ENCODE results near the gene TMEM120A. TPM values are rescaled to one million over a fixed set of nuclear protein-coding genes. Genes with fewer than 3 reads are reported as not detected.
"Not testable (repeated sequence)": the region's sequence is repeated elsewhere in the genome, so short reads cannot be mapped to it uniquely, and the experiment has no call there.

Gene TMEM120A
- total RNA-seq, 2 experiments from 2014 or later = 25.5 to 27.7 TPM

DNA sequence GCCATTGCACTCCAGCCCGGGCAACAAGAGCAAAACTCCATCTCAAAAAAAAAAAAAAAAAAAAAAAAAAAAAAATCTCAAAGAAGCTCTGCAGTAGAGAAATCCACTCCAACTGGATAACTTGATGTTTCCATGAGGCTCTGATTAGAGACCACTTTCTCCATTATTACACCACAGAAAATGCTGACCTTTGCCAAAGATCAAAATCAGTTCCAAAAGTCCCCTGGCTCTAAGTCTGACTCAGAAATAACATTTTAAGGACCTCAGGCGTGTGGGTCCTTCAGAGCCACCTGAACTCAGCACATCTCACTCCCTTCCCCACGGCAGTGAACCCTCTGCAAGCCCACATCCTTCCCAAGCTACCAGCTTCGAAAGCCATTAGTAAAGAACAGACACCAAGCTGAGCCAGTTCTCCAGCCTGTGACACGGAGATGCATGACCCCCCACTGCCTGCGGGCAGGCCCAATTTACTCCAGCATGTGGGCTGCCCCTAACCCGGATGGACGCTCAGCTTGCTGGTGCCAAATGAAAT is 13.8 kb upstream of the TMEM120A start:
- Mint-ChIP-seq H3K4me3 (peak overlapping the region; percentile 80), H3K27me3 (peaks cover 2% of the 10 kb centered on the region), H3K27ac (peak overlapping the region; percentile 35), H3K36me3 (peaks cover 23% of the 10 kb centered on the region), H3K4me1 (peaks cover 21% of the 10 kb centered on the region), H3K9me3 (no peaks in the 10 kb centered on the region)
- ATAC-seq (ENCODE audit: low read depth) (peak; percentile 73), DNase-seq (no peak)
- POLR2A ChIA-PET = interaction anchor here (0.6 to 1.7 kb wide), 5 partner anchors 39 to 1340 kb away, joined by 3 to 7 read pairs (median 4); partner anchors contain the start of genes MDH2 and STYXL1

DNA sequence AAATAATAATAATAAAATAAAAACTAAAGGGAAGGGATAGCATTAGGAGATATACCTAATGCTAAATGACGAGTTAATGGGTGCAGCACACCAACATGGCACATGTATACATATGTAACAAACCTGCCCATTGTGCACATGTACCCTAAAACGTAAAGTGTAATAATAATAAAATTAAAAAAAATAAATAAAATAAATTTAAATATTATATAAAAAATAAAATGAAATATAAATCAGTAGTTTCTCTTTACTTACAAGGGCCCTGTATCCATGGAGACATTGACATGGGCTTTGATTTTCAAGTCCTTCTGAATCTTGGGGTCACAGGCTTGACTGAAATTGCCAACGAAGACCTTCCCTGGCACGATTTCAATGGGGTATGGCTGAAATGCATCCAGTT is 10.6 kb upstream of the TMEM120A start:
- H3K27me3 Mint-ChIP-seq; DNase-seq; ATAC-seq (ENCODE audit: low read depth); H3K4me3 Mint-ChIP-seq; POLR2A ChIA-PET; H3K27ac Mint-ChIP-seq; H3K9me3 Mint-ChIP-seq: not testable (repeated sequence)
- Mint-ChIP-seq H3K36me3 (peaks cover 23% of the 10 kb centered on the region), H3K4me1 (peaks cover 19% of the 10 kb centered on the region)

DNA sequence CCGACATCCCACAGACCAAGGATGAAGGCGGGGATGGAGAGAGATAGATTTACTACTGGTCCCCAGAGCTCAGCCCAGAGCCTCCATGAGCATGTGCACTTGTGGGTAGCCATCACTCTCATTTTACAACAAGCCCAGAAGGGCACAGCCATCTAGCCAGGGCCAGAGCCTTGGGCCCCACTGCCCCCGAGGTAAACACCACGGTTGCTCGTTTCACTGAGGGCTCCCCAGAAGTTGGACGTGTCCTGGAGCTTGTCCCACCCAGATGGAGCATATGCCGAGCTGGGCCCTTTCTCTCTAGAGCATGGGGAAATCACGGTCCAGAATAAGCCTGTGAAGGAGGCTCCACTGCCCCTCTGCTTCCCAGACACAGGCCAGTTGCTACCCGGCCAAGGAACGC is 9.0 kb upstream of the TMEM120A start:
- POLR2A ChIA-PET = no interaction called here

DNA sequence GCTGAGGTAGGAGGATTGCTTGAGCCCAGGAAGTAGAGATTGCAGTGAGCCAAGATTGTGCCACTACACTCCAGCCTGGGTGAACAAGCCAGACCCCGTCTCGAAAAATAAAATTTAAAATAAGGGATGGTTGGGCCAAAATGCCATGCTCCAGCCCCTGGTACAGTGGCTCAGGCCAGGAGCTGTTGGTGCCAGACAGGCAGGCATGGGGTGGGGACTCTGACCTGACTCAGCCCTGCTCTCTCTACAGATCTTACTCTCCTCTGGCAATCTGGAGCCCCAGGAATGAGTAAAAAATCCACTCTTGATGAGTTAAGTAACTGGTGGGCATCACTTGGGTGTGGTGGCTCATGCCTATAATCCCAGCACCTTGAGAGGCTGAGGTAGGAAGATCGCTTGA is 8.4 kb upstream of the TMEM120A start:
- H3K4me1 Mint-ChIP-seq = peaks cover 1% of the 10 kb centered on the region

More for the DNA sequence above, 9.0 kb upstream of the TMEM120A start:
- Mint-ChIP-seq H3K27me3 (no peaks in the 10 kb centered on the region), H3K4me3 (no peak overlapping the region), H3K36me3 (peaks cover 28% of the 10 kb centered on the region), H3K4me1 (peaks cover 4% of the 10 kb centered on the region), H3K27ac (no peak overlapping the region), H3K9me3 (no peaks in the 10 kb centered on the region)
- ATAC-seq (ENCODE audit: low read depth) = no peak
- DNase-seq = no peak

DNA sequence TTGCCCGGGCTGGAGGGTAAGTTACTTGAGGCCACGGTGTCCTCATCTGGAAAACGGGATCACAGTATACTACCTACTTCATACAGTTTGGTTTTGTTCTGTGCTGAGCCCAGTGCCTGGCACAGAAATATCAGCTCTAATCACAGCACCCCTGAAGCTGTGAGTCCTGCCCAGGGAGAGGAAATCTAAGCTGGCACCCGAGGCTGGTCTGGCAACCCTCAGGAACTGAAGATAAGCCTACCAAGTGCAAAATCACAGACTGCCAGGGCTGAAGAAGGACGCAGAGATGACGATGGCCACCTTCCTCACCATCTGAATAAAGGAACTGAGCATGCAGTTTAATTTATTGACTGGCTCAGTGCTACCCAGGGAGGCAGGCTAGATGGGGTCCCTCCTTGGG is 7.7 kb upstream of the TMEM120A start:
- H3K9me3 Mint-ChIP-seq = no peaks in the 10 kb centered on the region
- no peak for ATAC-seq (ENCODE audit: low read depth)

More for the DNA sequence above, 8.4 kb upstream of the TMEM120A start:
- DNase-seq (no peak), ATAC-seq (ENCODE audit: low read depth) (no peak)
- POLR2A ChIA-PET = no interaction called here
- Mint-ChIP-seq H3K27me3 (no peaks in the 10 kb centered on the region), H3K27ac (no peak overlapping the region), H3K9me3 (no peaks in the 10 kb centered on the region), H3K36me3 (peaks cover 26% of the 10 kb centered on the region), H3K4me3 (no peak overlapping the region)

DNA sequence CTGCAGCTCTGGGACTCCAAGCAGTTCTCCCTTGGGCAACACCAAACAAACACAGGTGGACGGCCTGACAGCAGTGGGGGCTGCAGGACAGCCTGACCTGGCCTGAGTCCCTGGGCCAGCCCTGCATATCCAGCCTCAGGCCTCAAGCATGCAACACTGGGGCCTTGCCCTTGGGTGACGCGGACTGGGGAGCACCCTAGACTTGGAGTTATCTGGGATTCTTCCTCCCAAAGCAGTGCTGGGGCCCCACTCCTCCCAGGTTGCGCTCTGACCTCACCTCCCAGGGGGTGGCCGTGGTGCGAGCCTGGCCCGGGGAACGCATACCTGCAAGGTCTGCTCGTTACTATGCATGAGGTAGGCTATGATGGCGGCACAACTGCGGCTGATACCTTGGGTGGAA is 6.2 kb upstream of the TMEM120A start:
- ATAC-seq (ENCODE audit: low read depth) (no peak), DNase-seq (no peak)
- H3K4me3 Mint-ChIP-seq = no peak overlapping the region
- POLR2A ChIA-PET = no interaction called here
- H3K36me3 Mint-ChIP-seq = peaks cover 41% of the 10 kb centered on the region
- H3K27me3 Mint-ChIP-seq = no peaks in the 10 kb centered on the region
- H3K27ac Mint-ChIP-seq = no peak overlapping the region
- H3K4me1 Mint-ChIP-seq = peaks cover 13% of the 10 kb centered on the region
- no peaks in the 10 kb centered on the region for H3K9me3 Mint-ChIP-seq

More for the DNA sequence above, 7.7 kb upstream of the TMEM120A start:
- H3K27ac Mint-ChIP-seq = no peak overlapping the region
- no peaks in the 10 kb centered on the region for H3K27me3 Mint-ChIP-seq
- H3K4me1 Mint-ChIP-seq = peaks cover 7% of the 10 kb centered on the region
- peaks cover 31% of the 10 kb centered on the region for H3K36me3 Mint-ChIP-seq
- H3K4me3 Mint-ChIP-seq = no peak overlapping the region
- POLR2A ChIA-PET = no interaction called here
- DNase-seq = no peak

DNA sequence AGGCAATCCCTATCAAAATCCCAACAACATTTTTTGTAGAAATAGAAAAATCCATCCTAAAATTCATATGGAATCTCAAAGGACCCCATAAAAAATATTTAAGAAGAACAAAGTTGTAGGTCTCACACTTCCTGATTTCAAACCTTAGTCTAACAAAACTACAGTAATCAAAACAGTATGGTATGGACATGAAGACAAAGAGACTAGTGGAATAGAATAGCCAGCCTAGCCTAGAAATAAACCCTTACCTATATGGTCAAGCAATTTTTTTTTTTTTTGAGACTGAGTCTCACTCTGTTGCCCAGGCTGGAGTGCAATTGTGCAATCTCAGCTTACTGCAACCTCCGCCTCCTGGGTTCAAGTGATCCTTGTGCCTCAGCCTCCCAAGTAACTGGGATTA is 3.6 kb upstream of the TMEM120A start:
- Mint-ChIP-seq H3K27me3 (no peaks in the 10 kb centered on the region), H3K36me3 (peaks cover 34% of the 10 kb centered on the region), H3K9me3 (no peaks in the 10 kb centered on the region), H3K27ac (no peak overlapping the region), H3K4me3 (no peak overlapping the region), H3K4me1 (peaks cover 13% of the 10 kb centered on the region)
- DNase-seq (no peak), ATAC-seq (ENCODE audit: low read depth) (no peak)
- POLR2A ChIA-PET = no interaction called here

DNA sequence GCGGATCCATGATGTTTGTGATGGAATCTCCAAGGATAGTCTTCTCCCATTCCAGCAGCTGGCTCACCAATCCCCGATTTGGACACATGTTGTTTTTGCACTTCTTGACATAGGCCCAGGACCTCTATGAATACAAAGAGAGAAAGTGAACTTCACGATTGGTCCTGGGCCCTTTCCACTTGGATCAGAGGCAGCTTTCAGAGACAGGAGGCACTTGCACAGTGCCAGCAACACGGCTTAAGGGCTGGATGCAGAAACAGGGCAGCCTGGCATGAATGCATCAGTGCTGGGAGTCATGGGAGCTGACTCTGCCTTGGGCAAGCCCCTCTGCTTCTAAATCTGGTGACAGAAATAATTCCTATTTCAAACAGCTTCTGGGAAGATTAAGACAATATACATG is 2.1 kb upstream of the TMEM120A start:
- H3K4me3 Mint-ChIP-seq = no peak overlapping the region
- peak overlapping the region; percentile 13 for H3K27ac Mint-ChIP-seq
- POLR2A ChIA-PET = no interaction called here
- no peak for ATAC-seq (ENCODE audit: low read depth)
- H3K36me3 Mint-ChIP-seq = peaks cover 30% of the 10 kb centered on the region
- H3K27me3 Mint-ChIP-seq = no peaks in the 10 kb centered on the region
- no peak for DNase-seq
- no peaks in the 10 kb centered on the region for H3K9me3 Mint-ChIP-seq
- peaks cover 13% of the 10 kb centered on the region for H3K4me1 Mint-ChIP-seq

DNA sequence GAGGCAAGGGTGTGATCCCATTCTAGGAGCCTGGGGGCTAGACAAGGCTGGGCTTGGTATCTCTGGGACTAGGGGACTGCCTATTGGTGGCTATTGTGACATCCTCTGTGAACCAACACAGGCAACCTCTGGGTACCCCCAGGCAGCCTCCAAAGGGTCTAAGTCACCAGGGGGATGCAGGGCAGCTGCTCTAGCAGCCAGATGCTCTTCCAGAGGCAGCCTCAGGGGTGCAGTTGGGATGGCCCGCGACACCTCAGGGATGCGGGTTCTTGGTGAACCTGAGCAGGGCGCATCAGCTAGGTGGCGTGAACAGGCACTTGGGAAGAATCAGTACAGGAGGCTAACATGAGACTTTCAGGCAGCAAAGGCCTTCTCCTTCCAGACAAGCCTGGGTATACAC is 1.6 kb upstream of the TMEM120A start:
- POLR2A ChIA-PET = no interaction called here
- Mint-ChIP-seq H3K4me3 (no peak overlapping the region), H3K36me3 (peaks cover 28% of the 10 kb centered on the region)

DNA sequence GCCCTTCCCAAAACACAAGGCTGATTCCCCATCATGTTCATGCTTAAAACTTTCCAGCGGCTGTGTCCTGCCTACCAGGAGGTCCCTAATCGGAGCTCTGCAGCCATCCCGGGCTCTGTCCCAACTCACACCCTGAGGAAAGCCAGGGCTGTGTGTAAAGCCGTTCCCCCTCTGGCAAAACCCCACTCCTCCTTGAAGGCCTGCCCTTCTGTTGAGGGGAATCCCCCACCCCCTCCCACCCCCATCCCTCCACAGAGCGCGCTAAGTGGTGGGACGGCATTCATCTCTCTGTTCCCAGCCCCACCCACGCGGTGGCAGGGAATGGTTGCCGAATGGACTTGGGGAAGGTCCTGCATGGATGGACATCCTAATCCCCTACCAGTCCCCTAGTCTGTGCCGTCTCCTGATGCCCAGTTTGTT is 667 bp upstream of the TMEM120A start:
- ATAC-seq (ENCODE audit: low read depth) = no peak
- peak overlapping the region; percentile 77 for H3K27ac Mint-ChIP-seq
- H3K27me3 Mint-ChIP-seq = no peaks in the 10 kb centered on the region
- no peaks in the 10 kb centered on the region for H3K9me3 Mint-ChIP-seq
- POLR2A ChIA-PET = interaction anchor here (0.6 to 1.3 kb wide), 2 partner anchors 80 to 241 kb away, joined by 4 to 7 read pairs; partner anchors contain the start of gene POR
- no peak for DNase-seq
- H3K4me3 Mint-ChIP-seq = peak overlapping the region; percentile 73
- H3K36me3 Mint-ChIP-seq = peaks cover 25% of the 10 kb centered on the region
- H3K4me1 Mint-ChIP-seq = peaks cover 13% of the 10 kb centered on the region

More for the DNA sequence above, 1.6 kb upstream of the TMEM120A start:
- ATAC-seq (ENCODE audit: low read depth) (no peak), DNase-seq (no peak)
- Mint-ChIP-seq H3K27ac (no peak overlapping the region), H3K9me3 (no peaks in the 10 kb centered on the region), H3K4me1 (peaks cover 13% of the 10 kb centered on the region), H3K27me3 (no peaks in the 10 kb centered on the region)

DNA sequence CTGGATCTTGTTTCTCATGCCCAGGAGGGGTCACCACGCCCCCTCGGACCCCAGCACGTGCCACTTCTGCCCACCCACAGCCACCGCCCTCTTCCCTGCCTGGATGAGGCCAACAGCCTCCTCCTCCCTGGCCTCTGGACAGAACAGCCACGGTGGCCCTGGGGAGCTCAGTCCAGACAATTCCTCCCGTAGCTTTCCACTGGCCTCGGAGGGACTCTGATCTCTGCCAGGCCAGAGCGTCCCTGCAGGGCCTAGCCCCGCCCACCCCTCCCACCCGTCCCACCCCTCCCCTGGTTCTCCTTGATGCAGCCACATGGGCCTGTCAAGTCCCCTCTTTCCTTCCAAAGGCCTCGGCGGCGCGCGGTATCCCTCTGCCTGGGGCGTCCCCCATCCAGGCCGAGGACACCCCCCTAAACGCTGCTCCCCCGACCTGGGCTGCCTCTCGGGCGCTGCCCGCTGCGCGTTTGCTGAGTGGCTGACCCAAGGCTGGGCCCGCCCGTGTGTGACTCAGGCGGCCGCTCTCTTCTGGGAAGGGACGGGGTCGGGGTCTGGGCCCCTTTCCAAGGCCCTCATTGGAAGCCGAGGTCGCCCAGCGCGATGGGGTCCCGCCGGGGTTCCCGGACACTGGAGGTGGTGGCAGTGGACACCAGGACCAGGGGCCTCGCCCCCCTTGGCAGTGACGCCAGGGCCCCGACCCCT is 557 bp downstream of the TMEM120A start:
- no peaks in the 10 kb centered on the region for H3K9me3 Mint-ChIP-seq
- POLR2A ChIA-PET = interaction anchor here (1.1 kb wide), 1 partner anchor 78 kb away, joined by 3 read pairs; no protein-coding TSS in a partner anchor
- DNase-seq = peak; percentile 50
- peaks cover 22% of the 10 kb centered on the region for H3K36me3 Mint-ChIP-seq
- H3K4me1 Mint-ChIP-seq = peaks cover 13% of the 10 kb centered on the region
- no peak overlapping the region for H3K27ac Mint-ChIP-seq
- no peaks in the 10 kb centered on the region for H3K27me3 Mint-ChIP-seq
- ATAC-seq (ENCODE audit: low read depth) = peak; percentile 3
- peak overlapping the region; percentile 69 for H3K4me3 Mint-ChIP-seq

DNA sequence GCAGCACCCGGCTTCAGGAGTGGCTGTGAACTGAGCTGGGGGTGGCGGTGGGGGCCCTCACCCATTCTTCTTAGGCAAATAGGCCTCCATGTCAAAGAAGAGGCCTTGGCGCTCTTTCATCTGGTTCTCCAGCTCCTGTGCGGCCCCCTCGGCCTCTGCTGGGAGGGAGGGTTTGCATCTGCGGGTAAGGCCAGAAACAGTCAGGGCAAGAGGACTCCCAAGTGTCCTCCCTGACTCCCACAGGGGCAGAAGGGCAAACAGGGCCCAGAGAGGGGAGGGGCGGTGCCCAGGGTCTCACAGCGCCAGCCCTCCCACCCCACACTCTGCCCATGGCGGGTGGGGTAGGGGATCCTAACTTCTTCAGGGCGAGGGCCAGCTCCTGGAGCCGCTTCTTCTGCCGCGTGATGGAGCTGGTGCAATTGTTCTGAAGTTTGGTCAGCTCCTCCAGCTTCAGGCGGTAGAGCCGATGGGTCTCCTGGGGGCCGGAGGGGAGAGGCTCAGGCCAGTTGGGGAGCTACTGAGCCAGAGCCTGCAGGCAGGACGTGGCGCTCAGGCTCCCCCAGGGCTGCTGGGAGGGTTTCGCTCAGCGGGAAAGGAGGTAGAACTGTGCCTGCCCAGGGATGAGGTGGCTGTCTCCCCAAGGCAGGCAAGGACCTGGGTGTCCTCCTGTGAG is 2.2 kb downstream of the TMEM120A start:
- no peak overlapping the region for H3K27ac Mint-ChIP-seq
- POLR2A ChIA-PET = no interaction called here
- no peak for ATAC-seq (ENCODE audit: low read depth)

DNA sequence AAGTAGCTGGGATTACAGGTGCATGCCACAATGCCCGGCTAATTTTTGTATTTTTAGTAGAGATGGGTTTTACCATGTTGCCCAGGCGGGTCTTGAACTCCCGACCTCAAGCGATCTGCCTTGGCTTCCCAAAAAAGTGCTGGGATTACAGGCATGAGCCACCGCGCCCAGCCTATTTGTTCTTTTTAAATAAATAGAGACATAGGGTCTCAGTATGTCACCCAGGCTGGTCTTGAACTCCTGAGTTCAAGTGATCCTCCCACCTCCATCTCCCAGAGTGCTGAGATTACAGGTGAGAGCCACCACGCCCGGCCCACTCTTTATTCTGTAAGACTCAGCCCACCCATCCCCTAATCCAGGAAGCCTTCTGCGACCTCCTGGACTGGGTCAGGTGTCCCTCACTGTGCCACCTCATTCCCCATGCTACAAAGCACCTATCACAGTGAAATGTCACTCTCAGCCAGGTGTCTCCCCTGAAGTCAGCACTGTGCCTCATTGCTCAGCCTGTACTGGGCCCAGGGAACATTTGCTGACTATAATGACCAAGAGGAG is 2.8 kb downstream of the TMEM120A start:
- POLR2A ChIA-PET = no interaction called here
- Mint-ChIP-seq H3K27ac (no peak overlapping the region), H3K27me3 (no peaks in the 10 kb centered on the region), H3K4me3 (no peak overlapping the region), H3K9me3 (no peaks in the 10 kb centered on the region), H3K4me1 (peaks cover 4% of the 10 kb centered on the region), H3K36me3 (peaks cover 11% of the 10 kb centered on the region)
- DNase-seq (no peak), ATAC-seq (ENCODE audit: low read depth) (no peak)

More for the DNA sequence above, 2.2 kb downstream of the TMEM120A start:
- Mint-ChIP-seq H3K4me1 (peaks cover 8% of the 10 kb centered on the region), H3K9me3 (no peaks in the 10 kb centered on the region), H3K36me3 (peaks cover 14% of the 10 kb centered on the region), H3K4me3 (no peak overlapping the region), H3K27me3 (no peaks in the 10 kb centered on the region)
- no peak for DNase-seq

Data from activated naive CD8-positive, alpha-beta T cell treated with anti-CD3 and anti-CD28 coated beads, Interleukin-2, amount 10 ng/mL, durations not matched to agents 7 days and 5 days (primary cell).